HepG2 (cell line): ENCODE results near the gene ENTREP3. TPM values are rescaled to one million over a fixed set of nuclear protein-coding genes. Genes with fewer than 3 reads are reported as not detected.

Experiments used
- DR1 ChIP-seq: sonication (generic); formaldehyde crosslinking; IDR thresholded peaks from 2 replicates; pipeline ENCODE4 v1.8.0; 2021; ENCODE audit warnings: mild to moderate bottlenecking, missing genetic modification reagents, inconsistent platforms
- EP300 ChIP-seq, 3 experiments: sonication (generic) in 1 of 3; formaldehyde crosslinking in 1 of 3; IDR thresholded peaks; 2 replicates each; pipeline versions ENCODE4 v1.5.1 to v1.6.1; 2011 to 2020; ENCODE audit warnings: low read depth in 2 of 3, low read length in 2 of 3, borderline replicate concordance in 1 of 3, improper control_type of control experiment in 1 of 3, mild to moderate bottlenecking in 1 of 3, missing genetic modification reagents in 1 of 3, moderate library complexity in 1 of 3
- FOXK1 ChIP-seq: sonication (generic); formaldehyde crosslinking; IDR thresholded peaks from 2 replicates; pipeline ENCODE4 v1.4.0; 2020; ENCODE audit warnings: low read depth, missing genetic modification reagents, borderline replicate concordance
- JARID2 ChIP-seq: sonication (generic); formaldehyde crosslinking; IDR thresholded peaks from 2 replicates; pipeline ENCODE4 v1.8.1; 2023; ENCODE audit warnings: missing genetic modification reagents, inconsistent platforms; ENCODE audit not compliant: insufficient replicate concordance
- KDM3A ChIP-seq: IDR thresholded peaks from 2 replicates; pipeline ENCODE4 v1.6.1; 2018; ENCODE audit warnings: low read depth, missing compliant biosample characterization
- RXRA ChIP-seq: sonication (generic); formaldehyde crosslinking; IDR thresholded peaks from 2 replicates; pipeline ENCODE4 v1.5.1; 2020; ENCODE audit warnings: missing genetic modification reagents
- ZMAT3 ChIP-seq: sonication (generic); formaldehyde crosslinking; conservative IDR thresholded peaks from 2 replicates; pipeline ENCODE4 v1.7.0; 2021; ENCODE audit warnings: missing genetic modification reagents
- ZNF33A ChIP-seq: sonication (generic); formaldehyde crosslinking; IDR thresholded peaks from 2 replicates; pipeline ENCODE4 v1.5.1; 2020; ENCODE audit warnings: missing genetic modification reagents, mild to moderate bottlenecking, moderate library complexity, borderline replicate concordance
- ZNF530 ChIP-seq: sonication (generic); formaldehyde crosslinking; IDR thresholded peaks from 2 replicates; pipeline ENCODE4 v1.5.0; 2020; ENCODE audit warnings: low read depth, mild to moderate bottlenecking, missing genetic modification reagents
- polyA plus RNA-seq, 8 experiments: library from polyadenylated mRNA; depleted of rRNA in 3 of 8; stranded (reverse) in 7 of 8; unstranded in 1 of 8; fragments of >200 nt; fragmentation: Illumina TruSeq in 4 of 8; extraction: Trizol in 4 of 8; gene quantifications; 2 replicates each; pipeline versions ENCODE4 v1.2.1 to v1.2.3, GENCODE V29; 2011 to 2016; ENCODE audit warnings: low read depth in 4 of 8, missing spikeins in 1 of 8, mixed read lengths in 1 of 8; ENCODE audit not compliant: insufficient read depth in 1 of 8
- total RNA-seq, 5 experiments: library from RNA; depleted of rRNA; stranded (reverse); fragments of >200 nt; fragmentation: Illumina TruSeq; extraction: Trizol; gene quantifications; 2 replicates each; pipeline ENCODE4 v1.2.3, GENCODE V29; 2016; ENCODE audit warnings: low read depth in 1 of 5
- TF ChIP-seq, protein P1 (sequence below), 2 experiments: IDR thresholded peaks; 2 replicates each; pipeline ENCODE4 v1.6.1; 2011 to 2012; ENCODE audit warnings: low read length in 2 of 2, borderline replicate concordance in 1 of 2, low read depth in 1 of 2, mild to moderate bottlenecking in 1 of 2, moderate library complexity in 1 of 2
- TF ChIP-seq, protein P2 (sequence below): IDR thresholded peaks from 2 replicates; pipeline ENCODE4 v1.6.1; 2016; ENCODE audit warnings: missing biosample characterization, missing genetic modification reagents, low read depth
- TF ChIP-seq, protein P3 (sequence below): sonication (generic); formaldehyde crosslinking; IDR thresholded peaks from 2 replicates; pipeline ENCODE4 v1.4.0; 2020; ENCODE audit warnings: missing genetic modification reagents
- TF ChIP-seq, protein P4 (sequence below): sonication (generic); formaldehyde crosslinking; IDR thresholded peaks from 2 replicates; pipeline ENCODE4 v1.4.0; 2020; ENCODE audit warnings: missing genetic modification reagents, borderline replicate concordance

The ENTREP3 gene
- total and polyA plus RNA-seq, 2 of the 13 experiments (the other 11 are each of a cell fraction or from before 2014, with no cell fraction given): 4.1 to 9.9 TPM

DNA sequence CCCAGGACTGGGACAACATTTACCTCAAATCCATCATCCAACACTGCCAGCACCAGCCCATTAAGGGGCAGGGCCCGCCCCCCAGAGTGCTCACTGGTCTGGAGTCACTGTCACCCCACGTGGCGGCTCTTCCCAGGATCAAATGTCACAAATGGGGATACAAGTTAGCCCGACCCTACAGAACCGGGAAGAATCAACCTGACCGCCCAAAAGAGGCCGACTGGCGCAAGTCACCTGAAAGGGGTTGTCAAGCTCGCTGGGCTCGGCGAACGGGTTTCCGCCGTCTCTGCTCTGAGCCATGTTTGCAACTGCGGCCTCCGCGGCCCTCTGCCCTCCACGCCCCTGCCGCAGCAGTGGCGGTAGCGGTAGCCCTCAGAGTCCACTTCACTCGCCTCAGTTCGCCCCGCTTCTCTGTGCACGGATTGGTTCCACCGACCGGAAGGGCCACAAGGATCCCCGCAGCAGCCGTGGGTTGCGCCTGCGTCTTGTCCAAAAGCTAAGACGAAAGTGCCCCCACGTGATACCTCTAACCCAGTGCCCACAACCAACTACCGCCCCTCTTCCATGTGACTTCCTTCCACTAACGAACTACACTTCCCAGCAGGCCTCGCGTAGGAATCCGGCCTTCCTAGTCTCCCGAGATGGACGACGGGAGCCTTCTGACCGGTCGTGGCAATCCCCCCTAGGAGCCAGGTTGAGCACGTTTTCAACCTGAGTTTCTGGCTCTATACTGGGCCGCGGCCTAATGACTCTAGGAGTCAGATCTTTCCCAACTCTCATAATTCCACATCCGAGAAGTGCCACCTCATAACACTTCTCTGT lies 6.8 kb upstream of the ENTREP3 start, which contains the start of gene SCAMP3 (continued):
- TF ChIP-seq EP300 (IDR thresholded peaks at IDR 0.05; ENCODE audit: low read depth in 2 of 2, low read length in 2 of 2): no peak; a peak in 1 of 4 replicates
- 0 out of 2 replicates have a peak, but pooled peaks have one; percentile 8 for TF ChIP-seq EP300 (CRISPR knock-in tag; IDR thresholded peaks at IDR 0.05; ENCODE audit: borderline replicate concordance)
- TF ChIP-seq, protein P1, sequence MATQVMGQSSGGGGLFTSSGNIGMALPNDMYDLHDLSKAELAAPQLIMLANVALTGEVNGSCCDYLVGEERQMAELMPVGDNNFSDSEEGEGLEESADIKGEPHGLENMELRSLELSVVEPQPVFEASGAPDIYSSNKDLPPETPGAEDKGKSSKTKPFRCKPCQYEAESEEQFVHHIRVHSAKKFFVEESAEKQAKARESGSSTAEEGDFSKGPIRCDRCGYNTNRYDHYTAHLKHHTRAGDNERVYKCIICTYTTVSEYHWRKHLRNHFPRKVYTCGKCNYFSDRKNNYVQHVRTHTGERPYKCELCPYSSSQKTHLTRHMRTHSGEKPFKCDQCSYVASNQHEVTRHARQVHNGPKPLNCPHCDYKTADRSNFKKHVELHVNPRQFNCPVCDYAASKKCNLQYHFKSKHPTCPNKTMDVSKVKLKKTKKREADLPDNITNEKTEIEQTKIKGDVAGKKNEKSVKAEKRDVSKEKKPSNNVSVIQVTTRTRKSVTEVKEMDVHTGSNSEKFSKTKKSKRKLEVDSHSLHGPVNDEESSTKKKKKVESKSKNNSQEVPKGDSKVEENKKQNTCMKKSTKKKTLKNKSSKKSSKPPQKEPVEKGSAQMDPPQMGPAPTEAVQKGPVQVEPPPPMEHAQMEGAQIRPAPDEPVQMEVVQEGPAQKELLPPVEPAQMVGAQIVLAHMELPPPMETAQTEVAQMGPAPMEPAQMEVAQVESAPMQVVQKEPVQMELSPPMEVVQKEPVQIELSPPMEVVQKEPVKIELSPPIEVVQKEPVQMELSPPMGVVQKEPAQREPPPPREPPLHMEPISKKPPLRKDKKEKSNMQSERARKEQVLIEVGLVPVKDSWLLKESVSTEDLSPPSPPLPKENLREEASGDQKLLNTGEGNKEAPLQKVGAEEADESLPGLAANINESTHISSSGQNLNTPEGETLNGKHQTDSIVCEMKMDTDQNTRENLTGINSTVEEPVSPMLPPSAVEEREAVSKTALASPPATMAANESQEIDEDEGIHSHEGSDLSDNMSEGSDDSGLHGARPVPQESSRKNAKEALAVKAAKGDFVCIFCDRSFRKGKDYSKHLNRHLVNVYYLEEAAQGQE (IDR thresholded peaks at IDR 0.05; ENCODE audit: borderline replicate concordance in 1 of 2, low read depth in 1 of 2, low read length in 2 of 2): peak in 1 of 2 experiments; percentile 16; a peak in 1 of 4 replicates
- TF ChIP-seq FOXK1: peak; percentile 87; the same call in 1 of the 2 replicates
- peak; percentile 82; the same call in 1 of the 2 replicates for TF ChIP-seq DR1 (CRISPR knock-in tag)
- TF ChIP-seq, protein P2, sequence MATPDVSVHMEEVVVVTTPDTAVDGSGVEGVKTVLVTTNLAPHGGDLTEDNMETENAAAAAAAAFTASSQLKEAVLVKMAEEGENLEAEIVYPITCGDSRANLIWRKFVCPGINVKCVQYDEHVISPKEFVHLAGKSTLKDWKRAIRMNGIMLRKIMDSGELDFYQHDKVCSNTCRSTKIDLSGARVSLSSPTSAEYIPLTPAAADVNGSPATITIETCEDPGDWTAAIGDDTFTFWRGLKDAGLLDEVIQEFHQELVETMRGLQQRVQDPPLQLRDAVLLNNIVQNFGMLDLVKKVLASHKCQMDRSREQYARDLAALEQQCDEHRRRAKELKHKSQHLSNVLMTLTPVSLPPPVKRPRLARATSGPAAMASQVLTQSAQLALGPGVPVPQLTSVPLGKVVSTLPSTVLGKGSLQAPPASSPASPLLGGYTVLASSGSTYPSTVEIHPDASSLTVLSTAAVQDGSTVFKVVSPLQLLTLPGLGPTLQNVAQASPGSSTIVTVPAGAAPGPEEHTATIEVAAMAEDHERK (CRISPR knock-in tag): peak; percentile 58; the same call in 1 of the 2 replicates
- TF ChIP-seq ZNF33A (CRISPR knock-in tag): peak; percentile 75; the same call in 1 of the 2 replicates
- TF ChIP-seq, protein P3, sequence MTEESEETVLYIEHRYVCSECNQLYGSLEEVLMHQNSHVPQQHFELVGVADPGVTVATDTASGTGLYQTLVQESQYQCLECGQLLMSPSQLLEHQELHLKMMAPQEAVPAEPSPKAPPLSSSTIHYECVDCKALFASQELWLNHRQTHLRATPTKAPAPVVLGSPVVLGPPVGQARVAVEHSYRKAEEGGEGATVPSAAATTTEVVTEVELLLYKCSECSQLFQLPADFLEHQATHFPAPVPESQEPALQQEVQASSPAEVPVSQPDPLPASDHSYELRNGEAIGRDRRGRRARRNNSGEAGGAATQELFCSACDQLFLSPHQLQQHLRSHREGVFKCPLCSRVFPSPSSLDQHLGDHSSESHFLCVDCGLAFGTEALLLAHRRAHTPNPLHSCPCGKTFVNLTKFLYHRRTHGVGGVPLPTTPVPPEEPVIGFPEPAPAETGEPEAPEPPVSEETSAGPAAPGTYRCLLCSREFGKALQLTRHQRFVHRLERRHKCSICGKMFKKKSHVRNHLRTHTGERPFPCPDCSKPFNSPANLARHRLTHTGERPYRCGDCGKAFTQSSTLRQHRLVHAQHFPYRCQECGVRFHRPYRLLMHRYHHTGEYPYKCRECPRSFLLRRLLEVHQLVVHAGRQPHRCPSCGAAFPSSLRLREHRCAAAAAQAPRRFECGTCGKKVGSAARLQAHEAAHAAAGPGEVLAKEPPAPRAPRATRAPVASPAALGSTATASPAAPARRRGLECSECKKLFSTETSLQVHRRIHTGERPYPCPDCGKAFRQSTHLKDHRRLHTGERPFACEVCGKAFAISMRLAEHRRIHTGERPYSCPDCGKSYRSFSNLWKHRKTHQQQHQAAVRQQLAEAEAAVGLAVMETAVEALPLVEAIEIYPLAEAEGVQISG (CRISPR knock-in tag): peak; percentile 82
- no peak for TF ChIP-seq ZNF530
- TF ChIP-seq ZMAT3: no peak
- TF ChIP-seq, protein P4, sequence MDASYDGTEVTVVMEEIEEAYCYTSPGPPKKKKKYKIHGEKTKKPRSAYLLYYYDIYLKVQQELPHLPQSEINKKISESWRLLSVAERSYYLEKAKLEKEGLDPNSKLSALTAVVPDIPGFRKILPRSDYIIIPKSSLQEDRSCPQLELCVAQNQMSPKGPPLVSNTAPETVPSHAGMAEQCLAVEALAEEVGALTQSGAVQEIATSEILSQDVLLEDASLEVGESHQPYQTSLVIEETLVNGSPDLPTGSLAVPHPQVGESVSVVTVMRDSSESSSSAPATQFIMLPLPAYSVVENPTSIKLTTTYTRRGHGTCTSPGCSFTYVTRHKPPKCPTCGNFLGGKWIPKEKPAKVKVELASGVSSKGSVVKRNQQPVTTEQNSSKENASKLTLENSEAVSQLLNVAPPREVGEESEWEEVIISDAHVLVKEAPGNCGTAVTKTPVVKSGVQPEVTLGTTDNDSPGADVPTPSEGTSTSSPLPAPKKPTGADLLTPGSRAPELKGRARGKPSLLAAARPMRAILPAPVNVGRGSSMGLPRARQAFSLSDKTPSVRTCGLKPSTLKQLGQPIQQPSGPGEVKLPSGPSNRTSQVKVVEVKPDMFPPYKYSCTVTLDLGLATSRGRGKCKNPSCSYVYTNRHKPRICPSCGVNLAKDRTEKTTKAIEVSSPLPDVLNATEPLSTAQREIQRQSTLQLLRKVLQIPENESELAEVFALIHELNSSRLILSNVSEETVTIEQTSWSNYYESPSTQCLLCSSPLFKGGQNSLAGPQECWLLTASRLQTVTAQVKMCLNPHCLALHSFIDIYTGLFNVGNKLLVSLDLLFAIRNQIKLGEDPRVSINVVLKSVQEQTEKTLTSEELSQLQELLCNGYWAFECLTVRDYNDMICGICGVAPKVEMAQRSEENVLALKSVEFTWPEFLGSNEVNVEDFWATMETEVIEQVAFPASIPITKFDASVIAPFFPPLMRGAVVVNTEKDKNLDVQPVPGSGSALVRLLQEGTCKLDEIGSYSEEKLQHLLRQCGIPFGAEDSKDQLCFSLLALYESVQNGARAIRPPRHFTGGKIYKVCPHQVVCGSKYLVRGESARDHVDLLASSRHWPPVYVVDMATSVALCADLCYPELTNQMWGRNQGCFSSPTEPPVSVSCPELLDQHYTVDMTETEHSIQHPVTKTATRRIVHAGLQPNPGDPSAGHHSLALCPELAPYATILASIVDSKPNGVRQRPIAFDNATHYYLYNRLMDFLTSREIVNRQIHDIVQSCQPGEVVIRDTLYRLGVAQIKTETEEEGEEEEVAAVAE (CRISPR knock-in tag): peak; percentile 87; the same call in 1 of the 2 replicates
- no peak for TF ChIP-seq JARID2 (CRISPR knock-in tag)
- 0 out of 2 replicates have a peak, but pooled peaks have one; percentile 13 for TF ChIP-seq KDM3A (CRISPR knock-in tag)
- TF ChIP-seq RXRA (CRISPR knock-in tag): peak; percentile 80
